Measurements from ENCODE around the gene ZSCAN21. TPM values are rescaled to one million over a fixed set of nuclear protein-coding genes. Genes with fewer than 3 reads are reported as not detected.

ZSCAN21 gene
- polyA plus RNA-seq, 2 of the 4 experiments (the other 2 are of a cell fraction) = 9.1 to 18.3 TPM

DNA sequence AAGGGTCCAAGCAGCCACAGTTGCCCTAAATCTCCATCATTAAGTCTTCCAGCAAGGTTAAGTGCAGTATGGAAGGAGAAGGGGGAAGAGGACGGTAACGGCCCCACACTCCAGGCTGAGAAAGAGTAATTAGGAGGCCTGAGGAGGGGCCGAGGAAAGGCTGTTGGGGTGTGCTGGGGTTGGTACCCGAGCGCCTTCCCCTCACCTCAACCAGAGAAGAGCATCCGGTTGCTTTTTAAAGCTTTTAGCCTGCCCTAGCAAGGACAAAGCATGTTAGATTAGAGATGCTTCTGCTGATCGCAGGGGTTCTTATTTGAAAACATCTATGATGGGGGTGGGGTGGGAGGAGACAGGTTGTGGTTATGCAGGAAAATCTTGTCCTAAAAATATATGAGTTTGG, 9.0 kb upstream of the ZSCAN21 start:
- no peak for TF ChIP-seq NPAS2 (CRISPR knock-in tag; IDR thresholded peaks at IDR 0.05; ENCODE audit: borderline replicate concordance)
- TF ChIP-seq CHD4 (IDR thresholded peaks at IDR 0.05; ENCODE audit: borderline replicate concordance) = no peak
- TF ChIP-seq KDM5A (IDR thresholded peaks at IDR 0.05) = no peak
- TF ChIP-seq, protein P1, sequence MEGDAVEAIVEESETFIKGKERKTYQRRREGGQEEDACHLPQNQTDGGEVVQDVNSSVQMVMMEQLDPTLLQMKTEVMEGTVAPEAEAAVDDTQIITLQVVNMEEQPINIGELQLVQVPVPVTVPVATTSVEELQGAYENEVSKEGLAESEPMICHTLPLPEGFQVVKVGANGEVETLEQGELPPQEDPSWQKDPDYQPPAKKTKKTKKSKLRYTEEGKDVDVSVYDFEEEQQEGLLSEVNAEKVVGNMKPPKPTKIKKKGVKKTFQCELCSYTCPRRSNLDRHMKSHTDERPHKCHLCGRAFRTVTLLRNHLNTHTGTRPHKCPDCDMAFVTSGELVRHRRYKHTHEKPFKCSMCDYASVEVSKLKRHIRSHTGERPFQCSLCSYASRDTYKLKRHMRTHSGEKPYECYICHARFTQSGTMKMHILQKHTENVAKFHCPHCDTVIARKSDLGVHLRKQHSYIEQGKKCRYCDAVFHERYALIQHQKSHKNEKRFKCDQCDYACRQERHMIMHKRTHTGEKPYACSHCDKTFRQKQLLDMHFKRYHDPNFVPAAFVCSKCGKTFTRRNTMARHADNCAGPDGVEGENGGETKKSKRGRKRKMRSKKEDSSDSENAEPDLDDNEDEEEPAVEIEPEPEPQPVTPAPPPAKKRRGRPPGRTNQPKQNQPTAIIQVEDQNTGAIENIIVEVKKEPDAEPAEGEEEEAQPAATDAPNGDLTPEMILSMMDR (IDR thresholded peaks at IDR 0.05) = no peak
- TF ChIP-seq HEYL (CRISPR knock-in tag; IDR thresholded peaks at IDR 0.05) = no peak
- no peak for TF ChIP-seq RARB (CRISPR knock-in tag; IDR thresholded peaks at IDR 0.05)
- Histone ChIP-seq H3K27ac (no peak overlapping the region), H3K4me3 (no peak overlapping the region), H3K4me2 (no peak overlapping the region), H3K9me3 (peaks cover 11% of the 10 kb centered on the region; the same call in 2 of the 3 replicates), H3K4me1 (0 out of 3 replicates have a peak, but pooled peaks cover under 1% of the 10 kb centered on the region)
- ChIA-PET POLR2A (no interaction called here), CTCF (interaction anchor here (0.8 kb wide), 1 partner anchor 54 kb away, joined by 3 read pairs; no protein-coding TSS in a partner anchor)
- no peak for ATAC-seq
- no peak for DNase-seq (ENCODE audit: low read depth in 1 of 2, low spot score in 1 of 2)
- no peak for FAIRE-seq
- WGBS (ENCODE audit: missing lambda C conversion rate) = 96% methylated on average over 7 of the region's 7 CpGs

DNA sequence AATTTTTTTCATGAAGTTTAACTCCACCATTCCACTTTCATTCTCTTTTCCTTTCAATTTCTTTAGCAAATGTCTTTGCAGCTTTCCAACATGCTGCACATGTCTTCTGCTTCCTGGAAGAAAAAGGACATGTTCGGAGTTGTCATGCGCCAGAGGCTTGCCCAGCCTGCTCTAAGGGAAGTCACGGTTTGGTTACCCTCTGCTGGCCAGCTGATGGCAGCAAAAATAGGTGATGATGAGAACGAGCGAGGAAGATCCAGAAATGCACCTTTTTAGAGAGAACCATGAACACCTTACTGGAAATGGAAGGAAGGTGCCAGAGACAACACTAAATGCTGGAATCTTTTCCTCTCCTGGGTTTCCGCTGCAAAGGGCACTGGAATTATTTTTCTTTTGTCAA, 4.9 kb upstream of the ZSCAN21 start:
- Histone ChIP-seq H3K4me2 (no peak overlapping the region), H3K9me3 (no peaks in the 10 kb centered on the region), H3K4me3 (no peak overlapping the region), H3K4me1 (peaks cover 3% of the 10 kb centered on the region; the same call in 1 of the 3 replicates), H3K27ac (no peak overlapping the region)
- ChIA-PET CTCF (interaction anchor here (1.0 to 1.9 kb wide), 5 partner anchors 13 to 86 kb away, joined by 3 to 6 read pairs (median 4); no protein-coding TSS in a partner anchor), POLR2A (interaction anchor here (0.6 kb wide), 1 partner anchor 29 kb away, joined by 3 read pairs; no protein-coding TSS in a partner anchor)
- no peak for FAIRE-seq
- 0 out of 5 replicates have a peak, but pooled peaks of 1 of the 2 experiments have one; percentile 11 for TF ChIP-seq RAD21 (conservative IDR thresholded peaks at IDR 0.05 in 1 of 2, IDR thresholded peaks at IDR 0.05 in 1 of 2)
- TF ChIP-seq, protein P2, sequence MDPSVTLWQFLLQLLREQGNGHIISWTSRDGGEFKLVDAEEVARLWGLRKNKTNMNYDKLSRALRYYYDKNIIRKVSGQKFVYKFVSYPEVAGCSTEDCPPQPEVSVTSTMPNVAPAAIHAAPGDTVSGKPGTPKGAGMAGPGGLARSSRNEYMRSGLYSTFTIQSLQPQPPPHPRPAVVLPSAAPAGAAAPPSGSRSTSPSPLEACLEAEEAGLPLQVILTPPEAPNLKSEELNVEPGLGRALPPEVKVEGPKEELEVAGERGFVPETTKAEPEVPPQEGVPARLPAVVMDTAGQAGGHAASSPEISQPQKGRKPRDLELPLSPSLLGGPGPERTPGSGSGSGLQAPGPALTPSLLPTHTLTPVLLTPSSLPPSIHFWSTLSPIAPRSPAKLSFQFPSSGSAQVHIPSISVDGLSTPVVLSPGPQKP (IDR thresholded peaks at IDR 0.05; ENCODE audit: low read depth, low read length) = no peak
- 71% methylated on average over 6 of the region's 6 CpGs for WGBS (ENCODE audit: missing lambda C conversion rate)
- DNase-seq (ENCODE audit: low read depth in 1 of 2, low spot score in 1 of 2) = peak in 1 of 2 experiments; percentile 32
- 0 out of 6 replicates have a peak, but pooled peaks of 1 of the 2 experiments have one; percentile 12 for ATAC-seq

DNA sequence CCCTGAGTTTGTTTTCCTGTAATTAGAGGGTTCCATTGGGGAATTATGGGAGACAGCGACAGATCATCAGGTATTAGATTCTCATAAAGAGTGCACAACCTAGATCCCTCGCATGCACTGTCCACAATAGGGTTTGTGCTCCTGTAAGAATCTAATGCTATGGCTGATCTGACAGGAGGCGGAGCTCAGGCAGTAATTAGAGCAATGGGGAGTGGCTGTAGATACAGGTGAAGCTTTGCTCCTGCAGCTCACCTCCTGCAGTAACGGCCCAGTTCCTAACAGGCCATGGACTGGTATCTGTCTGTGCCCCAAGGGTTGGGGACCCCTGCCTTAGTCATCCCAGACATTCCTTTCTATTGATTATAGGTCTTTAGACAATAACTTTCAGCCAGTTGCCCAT, 894 bp upstream of the ZSCAN21 start:
- 82% methylated on average over 4 of the region's 4 CpGs for WGBS (ENCODE audit: missing lambda C conversion rate)
- no peak for DNase-seq (ENCODE audit: low read depth in 1 of 2, low spot score in 1 of 2)
- POLR2A ChIA-PET = interaction anchor here (1.0 to 1.9 kb wide), 3 partner anchors 18 to 34 kb away, joined by 3 to 9 read pairs (median 3); partner anchors contain the start of gene ZKSCAN1
- H3K4me3 ChIP-seq = no peak overlapping the region
- no peak overlapping the region for H3K27ac ChIP-seq
- H3K4me1 ChIP-seq = peaks cover 7% of the 10 kb centered on the region; the same call in 2 of the 3 replicates
- no peaks in the 10 kb centered on the region for H3K9me3 ChIP-seq
- FAIRE-seq = no peak
- CTCF ChIA-PET = interaction anchor here (0.6 to 1.8 kb wide), 2 partner anchors 19 to 69 kb away, joined by 3 to 6 read pairs; no protein-coding TSS in a partner anchor
- no peak for ATAC-seq
- TF ChIP-seq SMC3 (IDR thresholded peaks at IDR 0.05) (no peak), POLR2A (IDR thresholded peaks at IDR 0.05; ENCODE audit: low read length) (no peak), ZFP36 (IDR thresholded peaks at IDR 0.05; ENCODE audit: borderline replicate concordance, partially characterized antibody) (no peak), HOXA7 (CRISPR knock-in tag; IDR thresholded peaks at IDR 0.05) (no peak), CHD4 (IDR thresholded peaks at IDR 0.05; ENCODE audit: borderline replicate concordance) (no peak), TFCP2L1 (CRISPR knock-in tag; IDR thresholded peaks at IDR 0.05) (no peak), ESRRA (IDR thresholded peaks at IDR 0.05; ENCODE audit: borderline replicate concordance, low read length) (no peak), RFX5 (IDR thresholded peaks at IDR 0.05) (no peak)
- TF ChIP-seq, protein P3, sequence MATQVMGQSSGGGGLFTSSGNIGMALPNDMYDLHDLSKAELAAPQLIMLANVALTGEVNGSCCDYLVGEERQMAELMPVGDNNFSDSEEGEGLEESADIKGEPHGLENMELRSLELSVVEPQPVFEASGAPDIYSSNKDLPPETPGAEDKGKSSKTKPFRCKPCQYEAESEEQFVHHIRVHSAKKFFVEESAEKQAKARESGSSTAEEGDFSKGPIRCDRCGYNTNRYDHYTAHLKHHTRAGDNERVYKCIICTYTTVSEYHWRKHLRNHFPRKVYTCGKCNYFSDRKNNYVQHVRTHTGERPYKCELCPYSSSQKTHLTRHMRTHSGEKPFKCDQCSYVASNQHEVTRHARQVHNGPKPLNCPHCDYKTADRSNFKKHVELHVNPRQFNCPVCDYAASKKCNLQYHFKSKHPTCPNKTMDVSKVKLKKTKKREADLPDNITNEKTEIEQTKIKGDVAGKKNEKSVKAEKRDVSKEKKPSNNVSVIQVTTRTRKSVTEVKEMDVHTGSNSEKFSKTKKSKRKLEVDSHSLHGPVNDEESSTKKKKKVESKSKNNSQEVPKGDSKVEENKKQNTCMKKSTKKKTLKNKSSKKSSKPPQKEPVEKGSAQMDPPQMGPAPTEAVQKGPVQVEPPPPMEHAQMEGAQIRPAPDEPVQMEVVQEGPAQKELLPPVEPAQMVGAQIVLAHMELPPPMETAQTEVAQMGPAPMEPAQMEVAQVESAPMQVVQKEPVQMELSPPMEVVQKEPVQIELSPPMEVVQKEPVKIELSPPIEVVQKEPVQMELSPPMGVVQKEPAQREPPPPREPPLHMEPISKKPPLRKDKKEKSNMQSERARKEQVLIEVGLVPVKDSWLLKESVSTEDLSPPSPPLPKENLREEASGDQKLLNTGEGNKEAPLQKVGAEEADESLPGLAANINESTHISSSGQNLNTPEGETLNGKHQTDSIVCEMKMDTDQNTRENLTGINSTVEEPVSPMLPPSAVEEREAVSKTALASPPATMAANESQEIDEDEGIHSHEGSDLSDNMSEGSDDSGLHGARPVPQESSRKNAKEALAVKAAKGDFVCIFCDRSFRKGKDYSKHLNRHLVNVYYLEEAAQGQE (IDR thresholded peaks at IDR 0.05) = no peak
- TF ChIP-seq, protein P4, sequence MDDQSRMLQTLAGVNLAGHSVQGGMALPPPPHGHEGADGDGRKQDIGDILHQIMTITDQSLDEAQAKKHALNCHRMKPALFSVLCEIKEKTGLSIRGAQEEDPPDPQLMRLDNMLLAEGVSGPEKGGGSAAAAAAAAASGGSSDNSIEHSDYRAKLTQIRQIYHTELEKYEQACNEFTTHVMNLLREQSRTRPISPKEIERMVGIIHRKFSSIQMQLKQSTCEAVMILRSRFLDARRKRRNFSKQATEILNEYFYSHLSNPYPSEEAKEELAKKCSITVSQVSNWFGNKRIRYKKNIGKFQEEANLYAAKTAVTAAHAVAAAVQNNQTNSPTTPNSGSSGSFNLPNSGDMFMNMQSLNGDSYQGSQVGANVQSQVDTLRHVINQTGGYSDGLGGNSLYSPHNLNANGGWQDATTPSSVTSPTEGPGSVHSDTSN (IDR thresholded peaks at IDR 0.05) = no peak
- TF ChIP-seq, protein P5, sequence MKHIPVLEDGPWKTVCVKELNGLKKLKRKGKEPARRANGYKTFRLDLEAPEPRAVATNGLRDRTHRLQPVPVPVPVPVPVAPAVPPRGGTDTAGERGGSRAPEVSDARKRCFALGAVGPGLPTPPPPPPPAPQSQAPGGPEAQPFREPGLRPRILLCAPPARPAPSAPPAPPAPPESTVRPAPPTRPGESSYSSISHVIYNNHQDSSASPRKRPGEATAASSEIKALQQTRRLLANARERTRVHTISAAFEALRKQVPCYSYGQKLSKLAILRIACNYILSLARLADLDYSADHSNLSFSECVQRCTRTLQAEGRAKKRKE (CRISPR knock-in tag; IDR thresholded peaks at IDR 0.05; ENCODE audit: low read depth) = no peak
- TF ChIP-seq, protein P6, sequence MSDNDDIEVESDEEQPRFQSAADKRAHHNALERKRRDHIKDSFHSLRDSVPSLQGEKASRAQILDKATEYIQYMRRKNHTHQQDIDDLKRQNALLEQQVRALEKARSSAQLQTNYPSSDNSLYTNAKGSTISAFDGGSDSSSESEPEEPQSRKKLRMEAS (IDR thresholded peaks at IDR 0.05) = no peak
- TF ChIP-seq, protein P7, sequence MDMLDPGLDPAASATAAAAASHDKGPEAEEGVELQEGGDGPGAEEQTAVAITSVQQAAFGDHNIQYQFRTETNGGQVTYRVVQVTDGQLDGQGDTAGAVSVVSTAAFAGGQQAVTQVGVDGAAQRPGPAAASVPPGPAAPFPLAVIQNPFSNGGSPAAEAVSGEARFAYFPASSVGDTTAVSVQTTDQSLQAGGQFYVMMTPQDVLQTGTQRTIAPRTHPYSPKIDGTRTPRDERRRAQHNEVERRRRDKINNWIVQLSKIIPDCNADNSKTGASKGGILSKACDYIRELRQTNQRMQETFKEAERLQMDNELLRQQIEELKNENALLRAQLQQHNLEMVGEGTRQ (IDR thresholded peaks at IDR 0.05) = no peak
- H3K4me2 ChIP-seq = peak overlapping the region; percentile 77; the same call in 1 of the 3 replicates
